GM12864 (cell line): ENCODE data around the gene ANKRD60.

Source experiments
- DNase-seq: peaks from one replicate; pipeline ENCODE4 v3.0.0-alpha.2; 2011; ENCODE audit warnings: low read depth
- H3K4me3 ChIP-seq: 2 replicates; pipeline ENCODE4 v1.5.1; 2011; ENCODE audit warnings: mild to moderate bottlenecking, low read depth, low read length, control low read depth
- TF ChIP-seq, protein P1 (sequence below): IDR thresholded peaks from 2 replicates; pipeline ENCODE4 v1.5.1; 2011; ENCODE audit warnings: low read depth, mild to moderate bottlenecking, moderate library complexity, low read length, control low read depth, inconsistent platforms; ENCODE audit errors: missing control alignments

The ANKRD60 gene

DNA sequence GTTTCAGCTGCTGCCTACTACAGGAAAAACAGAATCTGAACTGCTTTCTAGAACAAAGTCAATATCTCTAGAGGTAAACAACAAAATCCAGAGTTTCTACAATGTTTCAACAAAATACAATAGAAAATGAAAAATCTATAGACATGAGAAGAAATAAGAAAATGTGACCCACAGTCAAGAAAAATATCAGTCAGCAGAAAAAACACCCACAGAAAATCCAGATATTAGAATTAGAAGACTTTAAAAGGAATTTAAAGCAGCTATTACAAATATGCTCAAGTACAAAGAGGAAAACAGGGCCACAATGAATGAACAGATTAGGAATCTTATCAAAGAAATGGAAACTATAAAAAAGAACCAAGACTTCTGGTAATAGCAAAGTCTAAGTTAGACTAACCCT is 26.4 kb upstream of the ANKRD60 start:
- H3K4me3 ChIP-seq = no peak overlapping the region
- no peak for DNase-seq
- TF ChIP-seq, protein P1, sequence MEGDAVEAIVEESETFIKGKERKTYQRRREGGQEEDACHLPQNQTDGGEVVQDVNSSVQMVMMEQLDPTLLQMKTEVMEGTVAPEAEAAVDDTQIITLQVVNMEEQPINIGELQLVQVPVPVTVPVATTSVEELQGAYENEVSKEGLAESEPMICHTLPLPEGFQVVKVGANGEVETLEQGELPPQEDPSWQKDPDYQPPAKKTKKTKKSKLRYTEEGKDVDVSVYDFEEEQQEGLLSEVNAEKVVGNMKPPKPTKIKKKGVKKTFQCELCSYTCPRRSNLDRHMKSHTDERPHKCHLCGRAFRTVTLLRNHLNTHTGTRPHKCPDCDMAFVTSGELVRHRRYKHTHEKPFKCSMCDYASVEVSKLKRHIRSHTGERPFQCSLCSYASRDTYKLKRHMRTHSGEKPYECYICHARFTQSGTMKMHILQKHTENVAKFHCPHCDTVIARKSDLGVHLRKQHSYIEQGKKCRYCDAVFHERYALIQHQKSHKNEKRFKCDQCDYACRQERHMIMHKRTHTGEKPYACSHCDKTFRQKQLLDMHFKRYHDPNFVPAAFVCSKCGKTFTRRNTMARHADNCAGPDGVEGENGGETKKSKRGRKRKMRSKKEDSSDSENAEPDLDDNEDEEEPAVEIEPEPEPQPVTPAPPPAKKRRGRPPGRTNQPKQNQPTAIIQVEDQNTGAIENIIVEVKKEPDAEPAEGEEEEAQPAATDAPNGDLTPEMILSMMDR = no peak

DNA sequence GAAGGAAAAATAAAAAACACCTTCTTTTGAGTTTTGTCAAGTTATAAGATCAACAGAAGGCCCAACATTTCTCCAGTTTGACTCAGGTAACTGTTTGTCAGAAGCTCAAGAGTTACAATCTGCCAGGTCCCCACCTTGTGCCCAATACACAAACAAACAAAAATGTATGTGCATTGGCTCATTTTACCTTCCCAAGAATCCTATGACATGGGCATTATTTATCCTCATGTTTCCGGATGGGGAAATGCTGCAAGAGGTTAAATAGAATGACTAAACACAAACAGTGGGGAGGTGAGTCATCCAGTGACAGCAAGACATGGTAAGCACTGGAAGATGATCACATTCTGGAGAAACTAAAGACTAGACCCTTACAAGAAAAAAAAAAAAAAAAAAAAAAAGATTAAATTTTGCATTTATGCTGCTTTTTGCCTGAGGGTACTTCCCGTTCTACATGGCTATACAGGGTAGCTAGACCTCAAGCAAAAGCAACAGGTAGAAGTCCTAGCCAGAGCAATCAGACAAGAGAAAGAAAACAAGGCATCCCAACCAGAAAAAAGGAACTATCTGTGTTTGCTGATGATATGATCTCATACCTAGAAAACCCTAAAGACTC is 23.6 kb upstream of the ANKRD60 start:
- no peak for DNase-seq

GRCh38 chr20:58251348-58251978 is 23.0 kb upstream of the ANKRD60 start:
- TF ChIP-seq, protein P1 = no peak
- no peak for DNase-seq
- no peak overlapping the region for H3K4me3 ChIP-seq

More for the DNA sequence above, 23.6 kb upstream of the ANKRD60 start:
- TF ChIP-seq, protein P1 = no peak
- no peak overlapping the region for H3K4me3 ChIP-seq

DNA sequence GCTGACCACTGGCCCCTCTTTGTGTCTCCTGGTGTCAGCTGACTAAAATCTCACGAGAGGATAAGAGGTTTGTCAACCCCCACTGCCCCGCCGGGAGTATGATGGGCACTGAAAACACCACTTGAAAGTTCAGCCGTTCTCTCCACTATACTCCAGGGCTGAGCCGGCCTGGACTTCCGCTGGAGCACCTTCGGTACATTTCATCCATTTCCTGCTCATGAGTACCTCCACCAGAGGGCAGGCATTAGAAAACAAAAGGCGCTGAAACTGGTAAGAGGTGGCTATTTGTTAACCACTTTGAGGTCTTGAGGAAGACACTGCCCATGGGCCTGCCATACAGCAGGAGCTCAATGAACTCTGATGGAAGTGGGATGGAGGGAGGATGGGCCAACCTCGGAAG is 17.9 kb upstream of the ANKRD60 start:
- DNase-seq = no peak
- no peak overlapping the region for H3K4me3 ChIP-seq
- TF ChIP-seq, protein P1 = no peak

DNA sequence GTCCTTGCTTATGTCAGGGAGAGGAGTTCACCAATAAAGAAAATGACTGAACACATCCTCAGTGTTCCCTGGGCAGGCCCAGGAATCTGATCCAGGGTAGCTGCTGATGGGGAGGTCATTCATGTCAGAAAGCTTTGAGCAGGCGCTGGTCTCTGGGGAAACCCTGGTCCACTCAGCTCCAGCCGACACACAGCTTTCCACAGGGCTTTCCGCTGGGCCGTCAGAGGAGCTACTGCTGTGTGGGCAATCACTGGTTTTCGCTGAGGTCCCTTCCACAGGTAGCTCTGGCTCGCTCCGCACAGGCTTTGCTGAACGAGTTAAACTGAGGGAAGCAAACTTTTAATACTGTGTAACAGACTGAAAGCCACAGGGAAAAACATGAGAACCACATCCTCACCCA is 17.5 kb upstream of the ANKRD60 start:
- DNase-seq = no peak
- TF ChIP-seq, protein P1 = no peak
- H3K4me3 ChIP-seq = no peak overlapping the region

DNA sequence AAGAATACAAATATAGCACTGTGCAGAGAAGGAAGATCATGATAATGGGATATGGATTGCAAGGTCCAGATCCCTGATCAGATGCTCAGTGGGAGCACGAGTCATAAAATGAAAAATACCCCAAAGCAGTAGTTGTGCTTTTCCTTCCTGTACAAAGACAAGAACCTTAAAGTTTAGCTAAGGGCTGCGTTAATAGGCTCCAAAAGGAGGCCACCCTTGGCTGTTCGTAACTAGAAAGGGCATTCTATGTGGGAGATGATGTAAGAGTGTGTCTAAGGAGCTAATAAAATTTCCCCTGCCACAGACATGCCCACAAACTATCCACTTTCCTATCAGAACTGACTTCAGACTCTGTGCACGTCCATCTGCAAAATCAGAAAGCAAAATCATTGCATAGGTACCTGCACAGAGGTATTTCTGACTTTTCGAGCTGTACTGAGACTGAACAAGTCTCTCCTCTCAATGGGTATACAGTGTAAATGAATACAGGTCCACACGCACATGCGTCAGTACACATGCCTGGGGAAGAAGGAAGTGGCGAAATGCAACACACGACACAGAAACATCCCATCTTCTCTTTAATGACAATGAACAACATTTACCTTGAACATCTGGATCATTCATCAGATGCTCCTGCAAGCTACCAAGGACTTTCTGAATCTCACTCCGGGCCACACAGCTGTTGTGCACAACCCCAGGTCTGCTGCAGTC is 16.9 kb upstream of the ANKRD60 start:
- H3K4me3 ChIP-seq = no peak overlapping the region
- TF ChIP-seq, protein P1 = no peak
- no peak for DNase-seq

DNA sequence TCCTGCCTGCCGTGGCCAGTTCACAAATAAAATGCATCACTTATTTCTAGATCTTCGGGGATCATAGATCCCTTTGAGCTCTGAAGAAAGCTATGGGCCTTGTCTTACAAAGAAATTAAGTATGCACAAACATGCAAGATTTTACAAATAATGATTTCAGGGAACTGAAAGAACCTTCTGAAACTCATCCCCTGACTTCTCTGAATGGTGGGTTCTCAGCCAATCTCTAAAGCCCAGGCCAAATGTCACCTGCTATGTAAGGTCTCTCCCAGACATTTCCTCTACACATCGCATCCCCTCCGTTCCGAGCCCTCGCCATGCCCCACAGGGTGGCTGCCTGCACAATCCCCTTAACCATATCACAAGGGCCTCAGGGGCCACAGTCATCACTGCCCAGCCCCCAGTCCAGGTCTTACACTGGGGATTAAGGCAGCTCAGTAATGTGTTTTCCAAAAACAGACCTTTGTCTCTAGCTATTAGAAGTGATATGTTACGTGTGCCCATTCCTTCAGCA is 16.1 kb upstream of the ANKRD60 start:
- DNase-seq = no peak
- H3K4me3 ChIP-seq = no peak overlapping the region
- TF ChIP-seq, protein P1 = no peak
